Nephron progenitor cell (in vitro differentiated cells): ENCODE measurements around the gene CEACAM21.
A peak's percentile ranks its signal among the peaks of the same experiment; 100 is the strongest.

ENCODE experiments used
- DNase-seq: peaks from one replicate; pipeline ENCODE4 v3.0.0; 2021
- H3K27ac Mint-ChIP-seq: 2 replicates; pipeline ENCODE4 v1.8.0; 2021; ENCODE audit warnings: mild to moderate bottlenecking, moderate library complexity, mixed read lengths
- H3K27me3 Mint-ChIP-seq: 2 replicates; pipeline ENCODE4 v1.8.0; 2021; ENCODE audit warnings: mild to moderate bottlenecking, low read depth, mixed read lengths; ENCODE audit not compliant: poor library complexity
- H3K36me3 Mint-ChIP-seq: 2 replicates; pipeline ENCODE4 v1.8.0; 2021; ENCODE audit warnings: low read depth, mixed read lengths
- H3K4me1 Mint-ChIP-seq: 2 replicates; pipeline ENCODE4 v1.8.0; 2021; ENCODE audit warnings: mixed read lengths
- H3K4me3 Mint-ChIP-seq: 2 replicates; pipeline ENCODE4 v1.8.0; 2021; ENCODE audit warnings: mild to moderate bottlenecking, moderate library complexity, mixed read lengths
- H3K9me3 Mint-ChIP-seq: 2 replicates; pipeline ENCODE4 v1.8.0; 2021; ENCODE audit warnings: mild to moderate bottlenecking, moderate library complexity, mixed read lengths
- TF ChIP-seq, protein P1 (sequence below): fragments of 200-600 bp; sonication (generic); IDR thresholded peaks from 2 replicates; pipeline ENCODE4 v1.5.0; 2021; ENCODE audit warnings: antibody characterized with exemption

Gene CEACAM21

DNA sequence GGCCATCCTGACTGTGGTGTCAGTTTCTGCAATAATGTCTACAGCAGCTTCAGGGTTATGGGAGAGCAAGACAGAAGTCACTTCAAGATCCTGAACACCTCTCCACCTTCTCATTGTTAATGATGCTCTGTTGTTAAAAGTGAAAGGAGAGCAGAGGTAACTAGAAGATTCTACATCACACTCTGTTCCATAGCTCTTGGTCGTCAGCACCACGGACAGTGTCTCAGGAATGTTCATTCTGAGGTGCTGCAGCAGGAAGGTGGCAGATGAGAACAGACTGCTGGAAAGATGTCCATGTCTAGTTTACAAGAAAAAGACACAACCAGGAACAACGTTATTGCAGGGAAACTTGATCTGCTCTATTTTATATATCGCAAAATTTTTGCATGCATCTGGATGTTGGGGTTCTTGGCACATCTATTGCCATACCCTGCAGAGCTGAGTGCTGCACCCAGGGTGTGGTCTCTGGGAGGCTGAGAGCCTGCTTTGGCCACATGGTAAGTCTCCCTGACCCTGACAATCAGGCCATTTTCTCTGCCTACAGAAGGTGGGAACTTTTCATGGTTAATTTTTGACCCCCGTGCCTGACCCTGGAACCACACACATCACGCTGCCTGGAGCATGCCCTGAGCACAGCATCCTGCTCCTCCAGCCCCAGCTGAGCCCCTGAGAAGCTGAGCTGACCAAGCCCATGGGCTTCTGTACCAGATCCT lies 12.7 kb downstream of the CEACAM21 start:
- H3K27ac Mint-ChIP-seq: no peak overlapping the region
- peaks cover 78% of the 10 kb centered on the region for H3K9me3 Mint-ChIP-seq
- DNase-seq: peak; percentile 67
- no peak overlapping the region for H3K4me3 Mint-ChIP-seq
- H3K27me3 Mint-ChIP-seq: no peaks in the 10 kb centered on the region
- no peaks in the 10 kb centered on the region for H3K36me3 Mint-ChIP-seq
- no peaks in the 10 kb centered on the region for H3K4me1 Mint-ChIP-seq
- TF ChIP-seq, protein P1, sequence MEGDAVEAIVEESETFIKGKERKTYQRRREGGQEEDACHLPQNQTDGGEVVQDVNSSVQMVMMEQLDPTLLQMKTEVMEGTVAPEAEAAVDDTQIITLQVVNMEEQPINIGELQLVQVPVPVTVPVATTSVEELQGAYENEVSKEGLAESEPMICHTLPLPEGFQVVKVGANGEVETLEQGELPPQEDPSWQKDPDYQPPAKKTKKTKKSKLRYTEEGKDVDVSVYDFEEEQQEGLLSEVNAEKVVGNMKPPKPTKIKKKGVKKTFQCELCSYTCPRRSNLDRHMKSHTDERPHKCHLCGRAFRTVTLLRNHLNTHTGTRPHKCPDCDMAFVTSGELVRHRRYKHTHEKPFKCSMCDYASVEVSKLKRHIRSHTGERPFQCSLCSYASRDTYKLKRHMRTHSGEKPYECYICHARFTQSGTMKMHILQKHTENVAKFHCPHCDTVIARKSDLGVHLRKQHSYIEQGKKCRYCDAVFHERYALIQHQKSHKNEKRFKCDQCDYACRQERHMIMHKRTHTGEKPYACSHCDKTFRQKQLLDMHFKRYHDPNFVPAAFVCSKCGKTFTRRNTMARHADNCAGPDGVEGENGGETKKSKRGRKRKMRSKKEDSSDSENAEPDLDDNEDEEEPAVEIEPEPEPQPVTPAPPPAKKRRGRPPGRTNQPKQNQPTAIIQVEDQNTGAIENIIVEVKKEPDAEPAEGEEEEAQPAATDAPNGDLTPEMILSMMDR: no peak

DNA sequence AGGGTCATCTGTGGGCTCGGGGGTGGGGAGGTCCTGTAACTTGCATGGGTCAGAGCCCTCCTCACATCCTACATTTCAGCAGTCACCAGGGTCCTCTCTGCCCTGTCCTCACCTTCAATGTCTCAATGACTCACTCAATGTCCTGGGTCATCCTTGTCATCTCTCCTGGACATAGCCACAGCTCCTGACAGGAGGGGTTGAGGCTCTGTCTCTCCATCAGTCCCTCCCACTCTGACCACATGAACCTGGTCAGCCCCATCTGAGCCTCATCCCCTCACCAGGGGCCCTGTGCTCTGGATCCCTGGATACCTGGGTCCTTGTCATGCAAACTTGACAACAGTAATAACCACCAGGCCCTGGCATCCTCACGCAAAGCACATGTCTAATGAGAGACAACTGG lies 13.4 kb downstream of the CEACAM21 start:
- TF ChIP-seq, protein P1: no peak
- Mint-ChIP-seq H3K36me3 (no peaks in the 10 kb centered on the region), H3K9me3 (peaks cover 75% of the 10 kb centered on the region), H3K4me3 (no peak overlapping the region), H3K27ac (no peak overlapping the region), H3K4me1 (no peaks in the 10 kb centered on the region), H3K27me3 (peaks cover 3% of the 10 kb centered on the region)
- DNase-seq: no peak

DNA sequence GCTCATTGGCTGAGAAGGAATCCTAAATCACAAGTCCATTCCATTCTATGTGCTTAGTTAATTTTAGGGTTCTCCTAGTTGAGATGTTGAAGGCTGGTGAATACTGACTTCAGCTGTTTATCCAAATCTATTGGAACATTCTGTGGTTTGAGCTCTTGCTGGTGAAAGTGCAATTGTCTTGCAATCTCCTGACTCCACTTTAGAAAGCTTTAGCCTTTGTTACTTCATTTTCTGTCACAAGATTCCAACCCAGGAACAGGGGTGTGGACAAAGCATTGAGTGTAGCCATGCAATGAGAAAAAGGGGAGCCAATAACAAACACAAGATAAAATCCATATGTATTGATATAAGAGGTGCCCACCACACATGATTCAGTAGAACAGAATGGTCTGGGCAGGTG lies 15.0 kb downstream of the CEACAM21 start:
- Mint-ChIP-seq H3K27me3 (peaks cover 11% of the 10 kb centered on the region), H3K36me3 (no peaks in the 10 kb centered on the region), H3K4me3 (no peak overlapping the region), H3K4me1 (no peaks in the 10 kb centered on the region), H3K9me3 (peaks cover 61% of the 10 kb centered on the region), H3K27ac (no peak overlapping the region)
- TF ChIP-seq, protein P1: no peak
- no peak for DNase-seq

DNA sequence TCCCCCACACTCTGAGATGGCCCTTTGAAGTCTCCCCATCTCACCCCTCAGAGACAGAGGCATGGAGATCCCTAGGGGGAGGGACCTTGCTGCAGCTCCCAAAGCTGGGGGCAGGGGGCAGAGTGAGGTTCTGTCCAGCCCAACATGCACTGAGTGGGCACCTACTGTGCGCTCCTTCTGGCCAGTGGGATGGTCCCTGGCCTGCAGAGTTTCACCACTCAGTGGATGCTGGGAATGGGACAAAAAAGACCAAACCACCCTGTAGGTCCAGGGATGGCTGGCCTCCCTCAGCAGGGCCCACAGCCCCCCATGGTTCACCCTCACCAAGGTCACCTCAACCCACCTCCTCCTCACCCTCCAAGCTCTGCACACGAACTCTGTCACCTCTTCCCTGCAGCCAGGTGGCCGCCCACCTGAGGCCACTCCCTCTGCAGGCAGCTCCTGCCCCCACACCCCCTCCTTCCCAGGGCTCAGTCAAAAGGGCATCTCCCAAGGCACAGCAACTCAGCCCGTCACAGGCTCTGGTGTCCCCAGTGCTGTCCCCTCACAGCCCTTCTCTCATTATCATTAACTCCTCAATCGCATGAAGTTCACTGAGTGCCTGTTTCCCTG lies 16.1 kb downstream of the CEACAM21 start:
- H3K27me3 Mint-ChIP-seq: peaks cover 11% of the 10 kb centered on the region
- TF ChIP-seq, protein P1: no peak
- no peak overlapping the region for H3K4me3 Mint-ChIP-seq
- peaks cover 56% of the 10 kb centered on the region for H3K9me3 Mint-ChIP-seq
- DNase-seq: no peak
- no peaks in the 10 kb centered on the region for H3K4me1 Mint-ChIP-seq
- H3K27ac Mint-ChIP-seq: no peak overlapping the region
- no peaks in the 10 kb centered on the region for H3K36me3 Mint-ChIP-seq

DNA sequence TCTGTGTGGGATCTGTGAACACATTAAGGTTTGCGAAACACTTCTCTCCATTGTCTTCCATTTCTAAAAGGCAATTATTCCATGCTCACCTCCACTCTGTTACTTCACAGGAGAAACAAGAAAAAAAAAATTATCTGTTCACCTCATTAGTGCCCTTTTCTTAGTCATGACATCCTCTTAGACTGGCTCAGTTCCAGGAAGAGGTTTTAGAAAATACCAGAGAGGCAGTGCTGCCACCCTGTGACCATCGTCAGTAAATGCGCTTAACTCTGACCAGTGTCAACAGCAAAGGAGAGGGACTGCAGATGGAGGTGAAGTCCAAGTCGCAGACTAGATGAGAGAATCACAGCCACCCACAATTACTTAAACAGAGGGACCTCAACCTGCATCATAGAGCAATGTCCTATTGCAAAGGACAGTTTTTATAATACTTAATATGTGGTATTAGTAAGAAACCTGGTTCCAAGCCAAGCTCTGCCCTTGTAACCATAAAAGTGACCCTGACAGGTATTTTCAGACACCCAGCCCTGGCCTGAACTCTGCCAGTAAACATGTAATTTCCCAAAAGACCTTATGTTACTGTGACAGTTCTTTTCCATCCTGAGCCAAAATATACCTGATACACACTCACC lies 19.4 kb downstream of the CEACAM21 start:
- Mint-ChIP-seq H3K27me3 (peaks cover 12% of the 10 kb centered on the region), H3K4me3 (no peak overlapping the region), H3K4me1 (no peaks in the 10 kb centered on the region), H3K27ac (no peak overlapping the region), H3K9me3 (peaks cover 34% of the 10 kb centered on the region), H3K36me3 (no peaks in the 10 kb centered on the region)
- TF ChIP-seq, protein P1: no peak
- peak; percentile 18 for DNase-seq
